DND-41 (cell line): ENCODE results near the gene POU2AF1.

Experiments used
- EZH2 ChIP-seq: IDR thresholded peaks from 3 replicates; pipeline ENCODE4 v1.6.1; 2012; ENCODE audit warnings: borderline replicate concordance, low read depth, mild to moderate bottlenecking, moderate library complexity, low read length, inconsistent platforms; ENCODE audit not compliant: severe bottlenecking
- TF ChIP-seq, protein P1 (sequence below): IDR thresholded peaks from 2 replicates; pipeline ENCODE4 v1.5.1; 2012; ENCODE audit warnings: borderline replicate concordance, low read length, moderate library complexity, mild to moderate bottlenecking; ENCODE audit not compliant: poor library complexity, severe bottlenecking; ENCODE audit errors: extremely low read depth

DNA sequence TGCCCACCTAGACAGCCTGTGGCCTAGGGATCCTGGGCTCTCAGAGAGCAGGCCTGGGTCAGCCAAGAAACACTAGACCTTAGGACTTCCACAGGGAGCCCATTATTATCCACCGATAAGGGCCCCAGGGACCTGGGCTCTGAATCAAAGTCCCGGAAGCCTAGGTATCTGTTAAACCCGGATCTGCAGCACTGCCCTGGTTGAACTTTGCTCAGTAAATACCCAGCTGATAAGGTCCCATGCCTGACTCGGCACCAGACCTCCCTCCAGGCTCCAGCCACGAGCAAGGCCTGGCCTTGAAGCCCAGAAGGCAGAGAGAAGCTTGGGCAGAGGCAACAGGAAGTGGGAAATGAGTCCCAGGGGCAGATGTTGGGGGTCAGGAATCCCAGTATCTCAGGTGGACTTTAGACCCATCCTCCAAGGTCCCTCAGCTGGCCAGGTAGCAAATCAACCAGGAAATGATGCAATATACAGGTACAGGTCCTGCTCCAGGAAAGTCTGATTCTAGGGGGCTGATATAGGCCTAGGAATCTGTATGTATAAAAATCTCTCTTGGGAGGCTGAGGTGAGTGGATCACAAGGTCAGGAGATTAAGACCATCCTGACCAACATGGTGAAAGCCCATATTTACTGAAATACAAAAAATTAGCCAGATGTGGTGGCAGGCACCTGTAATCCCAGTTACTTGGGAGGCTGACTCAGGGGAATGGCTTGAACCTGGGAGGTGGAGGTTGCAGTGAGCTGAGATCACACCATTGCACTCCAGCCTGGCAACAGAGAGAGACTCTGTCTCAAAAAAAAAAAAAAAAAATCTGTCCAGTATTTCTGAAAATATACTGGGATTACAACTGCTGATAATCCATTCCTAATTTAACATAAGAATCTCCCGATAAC is 18.7 kb downstream of the POU2AF1 start:
- TF ChIP-seq, protein P1, sequence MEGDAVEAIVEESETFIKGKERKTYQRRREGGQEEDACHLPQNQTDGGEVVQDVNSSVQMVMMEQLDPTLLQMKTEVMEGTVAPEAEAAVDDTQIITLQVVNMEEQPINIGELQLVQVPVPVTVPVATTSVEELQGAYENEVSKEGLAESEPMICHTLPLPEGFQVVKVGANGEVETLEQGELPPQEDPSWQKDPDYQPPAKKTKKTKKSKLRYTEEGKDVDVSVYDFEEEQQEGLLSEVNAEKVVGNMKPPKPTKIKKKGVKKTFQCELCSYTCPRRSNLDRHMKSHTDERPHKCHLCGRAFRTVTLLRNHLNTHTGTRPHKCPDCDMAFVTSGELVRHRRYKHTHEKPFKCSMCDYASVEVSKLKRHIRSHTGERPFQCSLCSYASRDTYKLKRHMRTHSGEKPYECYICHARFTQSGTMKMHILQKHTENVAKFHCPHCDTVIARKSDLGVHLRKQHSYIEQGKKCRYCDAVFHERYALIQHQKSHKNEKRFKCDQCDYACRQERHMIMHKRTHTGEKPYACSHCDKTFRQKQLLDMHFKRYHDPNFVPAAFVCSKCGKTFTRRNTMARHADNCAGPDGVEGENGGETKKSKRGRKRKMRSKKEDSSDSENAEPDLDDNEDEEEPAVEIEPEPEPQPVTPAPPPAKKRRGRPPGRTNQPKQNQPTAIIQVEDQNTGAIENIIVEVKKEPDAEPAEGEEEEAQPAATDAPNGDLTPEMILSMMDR = no peak
- no peak for TF ChIP-seq EZH2
